CD8-positive, alpha-beta memory T cell (primary cell): ENCODE results near the gene DEK. TPM values are rescaled to one million over a fixed set of nuclear protein-coding genes. Genes with fewer than 3 reads are reported as not detected.

Experiments
- CTCF ChIA-PET: fragments of 350-600 bp; sonication (Branson Sonifier 250); formaldehyde crosslinking; loops from one replicate; lab custom pipeline; 2021; ENCODE audit warnings: antibody characterized with exemption; lab: Charles Lee
- POLR2A ChIA-PET: fragments of 350-600 bp; sonication (Branson Sonifier 250); formaldehyde crosslinking; loops from one replicate; lab custom pipeline; 2021; ENCODE audit warnings: antibody characterized with exemption; lab: Charles Lee
- DNase-seq, 5 donors: peaks; one replicate each; pipeline versions ENCODE4 v3.0.0 to v3.0.0-alpha.2; 2020 to 2022; ENCODE audit warnings: mixed read lengths in 1 of 5
- H3K27ac ChIP-seq: one replicate; pipeline ENCODE4 v1.7.0; 2013; ENCODE audit warnings: low read depth, mild to moderate bottlenecking, low read length, moderate library complexity
- H3K27me3 ChIP-seq: 2 replicates; pipeline ENCODE4 v1.7.0; 2013; ENCODE audit warnings: low read length, mild to moderate bottlenecking; ENCODE audit not compliant: insufficient read depth, poor library complexity, severe bottlenecking
- H3K36me3 ChIP-seq: 2 replicates; pipeline ENCODE4 v1.7.0; 2013; ENCODE audit warnings: mild to moderate bottlenecking, low read length, moderate library complexity; ENCODE audit not compliant: insufficient read depth
- H3K4me1 ChIP-seq: 2 replicates; pipeline ENCODE4 v1.7.0; 2013; ENCODE audit warnings: mild to moderate bottlenecking, low read length, moderate library complexity; ENCODE audit not compliant: insufficient read depth
- H3K4me3 ChIP-seq: 2 replicates; pipeline ENCODE4 v1.7.0; 2013; ENCODE audit warnings: mild to moderate bottlenecking, low read length
- H3K9me3 ChIP-seq: 2 replicates; pipeline ENCODE4 v1.7.0; 2013; ENCODE audit warnings: mild to moderate bottlenecking, low read length
- H3K27ac Mint-ChIP-seq, 8 donors: one replicate each; pipeline ENCODE4 v1.8.0; 2020 to 2021; ENCODE audit warnings: mixed read lengths in 8 of 8, mild to moderate bottlenecking in 6 of 8, inconsistent platforms in 3 of 8, moderate library complexity in 3 of 8
- H3K27me3 Mint-ChIP-seq, 2 donors: one replicate each; pipeline ENCODE4 v1.8.0; 2020 to 2021; ENCODE audit warnings: mixed read lengths in 2 of 2, mild to moderate bottlenecking in 1 of 2, moderate library complexity in 1 of 2
- H3K36me3 Mint-ChIP-seq, 3 donors: one replicate each; pipeline ENCODE4 v1.8.0; 2020 to 2021; ENCODE audit warnings: mixed read lengths in 3 of 3, inconsistent platforms in 1 of 3, mild to moderate bottlenecking in 1 of 3
- H3K4me1 Mint-ChIP-seq, 3 donors: one replicate each; pipeline ENCODE4 v1.8.0; 2020 to 2021; ENCODE audit warnings: mixed read lengths in 3 of 3, inconsistent platforms in 1 of 3, mild to moderate bottlenecking in 1 of 3
- H3K4me3 Mint-ChIP-seq, 7 donors: one replicate each; pipeline ENCODE4 v1.8.0; 2020 to 2021; ENCODE audit warnings: mixed read lengths in 7 of 7, mild to moderate bottlenecking in 6 of 7, moderate library complexity in 4 of 7, inconsistent platforms in 2 of 7
- H3K9me3 Mint-ChIP-seq, 5 donors: one replicate each; pipeline ENCODE4 v1.8.0; 2020 to 2022; ENCODE audit warnings: mixed read lengths in 5 of 5, mild to moderate bottlenecking in 3 of 5, moderate library complexity in 2 of 5, inconsistent platforms in 1 of 5
- polyA plus RNA-seq: library from polyadenylated mRNA; unstranded; fragments of 300-500 nt; fragmentation: Illumina TruSeq; gene quantifications from one replicate; pipeline ENCODE4 v1.2.3, GENCODE V29; 2021
- total RNA-seq, 2 experiments: library from RNA; stranded (reverse); gene quantifications; one replicate each; pipeline ENCODE4 v1.2.3, GENCODE V29; 2021

Gene DEK
- total and polyA plus RNA-seq, 3 experiments from 2014 or later: 90.3 to 181 (median 174) TPM

DNA sequence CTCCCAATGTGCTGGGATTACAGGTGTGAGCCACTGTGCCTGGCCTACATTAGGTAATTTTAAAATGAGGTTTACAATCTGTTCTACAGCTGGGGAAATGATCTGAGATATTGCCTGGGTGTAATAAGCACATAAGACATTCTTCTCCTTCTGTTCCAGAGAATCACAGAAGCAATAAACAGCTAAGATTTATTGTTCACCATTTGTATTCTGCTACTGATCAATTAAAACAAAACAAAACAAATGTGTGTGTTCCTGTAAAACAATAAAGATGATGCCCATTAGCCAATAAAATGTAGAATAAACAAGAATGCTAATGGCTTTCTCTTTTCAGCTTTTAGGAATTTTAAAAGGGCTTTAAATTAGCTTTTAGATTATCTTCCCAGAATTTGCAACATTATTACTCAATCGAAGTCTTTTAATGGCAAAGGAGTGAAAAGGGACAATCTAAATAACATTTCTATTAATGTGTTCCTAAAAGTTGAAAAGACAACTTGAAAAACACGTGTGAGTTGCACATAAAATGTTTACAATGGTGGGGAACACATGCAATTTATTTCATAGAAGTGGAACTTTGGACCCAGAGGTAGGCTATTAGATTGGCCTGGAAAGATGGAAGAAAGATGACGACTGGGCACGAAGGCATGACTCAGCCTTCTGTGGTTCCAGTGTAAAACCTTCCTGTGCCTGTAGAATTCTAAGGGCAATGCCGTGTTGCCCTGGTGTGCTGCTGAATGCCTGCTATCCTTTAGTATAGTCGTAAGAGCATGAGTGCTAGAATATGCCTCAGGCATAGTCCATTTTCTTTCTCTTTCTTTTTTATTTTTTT is 29.0 kb upstream of the DEK start:
- ChIA-PET CTCF (no interaction called here), POLR2A (no interaction called here)
- Histone ChIP-seq H3K36me3 (no peaks in the 10 kb centered on the region), H3K27me3 (no peaks in the 10 kb centered on the region), H3K27ac (no peak overlapping the region), H3K4me3 (no peak overlapping the region), H3K9me3 (no peaks in the 10 kb centered on the region), H3K4me1 (no peaks in the 10 kb centered on the region)
- Mint-ChIP-seq H3K9me3 (no peaks in the 10 kb centered on the region), H3K4me3 (no peak overlapping the region), H3K27ac (no peak overlapping the region), H3K27me3 (peaks cover 2 to 17% of the 10 kb centered on the region in 2 donors), H3K4me1 (no peaks in the 10 kb centered on the region), H3K36me3 (peaks cover 0 to 2% (median 0%) of the 10 kb centered on the region in 3 donors)
- no peak for DNase-seq

DNA sequence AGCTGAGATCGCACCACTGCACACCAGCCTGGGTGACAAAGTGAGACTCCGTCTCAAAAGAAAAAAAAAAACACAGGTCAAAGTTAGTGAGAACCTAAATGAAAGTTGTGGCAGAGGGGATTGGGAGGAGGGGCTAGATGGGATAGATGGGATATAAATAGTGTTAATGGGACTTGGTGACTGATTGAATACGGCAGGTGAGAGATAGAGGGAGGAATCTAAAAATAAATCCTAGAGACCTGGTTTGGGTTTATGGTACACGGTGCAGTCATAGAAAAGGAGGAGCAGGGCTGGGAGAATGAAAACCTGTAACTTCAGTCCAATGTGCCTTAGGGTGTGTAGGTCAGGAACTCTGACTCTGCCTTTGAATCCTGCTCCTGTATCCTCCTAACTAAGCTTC is 25.0 kb upstream of the DEK start:
- POLR2A ChIA-PET: no interaction called here
- CTCF ChIA-PET: no interaction called here
- Mint-ChIP-seq H3K4me1 (no peaks in the 10 kb centered on the region), H3K9me3 (no peaks in the 10 kb centered on the region), H3K27ac (no peak overlapping the region), H3K36me3 (peaks cover 0 to 2% (median 0%) of the 10 kb centered on the region in 3 donors), H3K4me3 (no peak overlapping the region), H3K27me3 (peaks cover 11 to 33% of the 10 kb centered on the region in 2 donors)
- no peaks in the 10 kb centered on the region for H3K36me3 ChIP-seq
- H3K27ac ChIP-seq: no peak overlapping the region
- H3K4me1 ChIP-seq: no peaks in the 10 kb centered on the region
- no peak overlapping the region for H3K4me3 ChIP-seq
- H3K9me3 ChIP-seq: no peaks in the 10 kb centered on the region
- H3K27me3 ChIP-seq: no peaks in the 10 kb centered on the region
- no peak for DNase-seq

DNA sequence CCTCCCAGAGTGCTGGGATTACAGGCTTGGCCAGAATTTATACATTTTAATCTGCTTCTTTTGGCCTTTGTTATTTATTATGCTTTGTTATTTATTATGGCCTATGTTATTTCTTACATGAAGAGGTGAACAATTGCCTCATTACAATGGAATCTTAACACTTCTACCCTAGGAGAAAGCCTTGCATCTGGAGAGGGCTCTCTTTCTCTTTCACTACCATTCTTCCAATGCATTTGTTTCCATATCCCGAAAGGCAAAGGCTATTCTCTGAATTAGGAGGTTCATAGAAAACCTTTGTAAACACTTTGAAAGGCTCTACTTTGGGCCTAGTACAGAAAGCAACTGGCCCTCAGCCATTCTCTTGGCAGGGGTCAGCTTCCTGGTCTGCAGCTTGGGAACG is 19.9 kb upstream of the DEK start:
- H3K4me1 Mint-ChIP-seq: no peaks in the 10 kb centered on the region
- H3K9me3 ChIP-seq: no peaks in the 10 kb centered on the region
- H3K27ac ChIP-seq: no peak overlapping the region
- peaks cover 7% of the 10 kb centered on the region for H3K27me3 ChIP-seq
- no peaks in the 10 kb centered on the region for H3K9me3 Mint-ChIP-seq
- DNase-seq: no peak
- peaks cover 32 to 49% of the 10 kb centered on the region in 2 donors for H3K27me3 Mint-ChIP-seq
- H3K4me3 ChIP-seq: no peak overlapping the region
- CTCF ChIA-PET: no interaction called here
- H3K4me1 ChIP-seq: no peaks in the 10 kb centered on the region
- no peak overlapping the region for H3K4me3 Mint-ChIP-seq
- H3K36me3 Mint-ChIP-seq: no peaks in the 10 kb centered on the region
- no peak overlapping the region for H3K27ac Mint-ChIP-seq
- H3K36me3 ChIP-seq: no peaks in the 10 kb centered on the region
- POLR2A ChIA-PET: no interaction called here

DNA sequence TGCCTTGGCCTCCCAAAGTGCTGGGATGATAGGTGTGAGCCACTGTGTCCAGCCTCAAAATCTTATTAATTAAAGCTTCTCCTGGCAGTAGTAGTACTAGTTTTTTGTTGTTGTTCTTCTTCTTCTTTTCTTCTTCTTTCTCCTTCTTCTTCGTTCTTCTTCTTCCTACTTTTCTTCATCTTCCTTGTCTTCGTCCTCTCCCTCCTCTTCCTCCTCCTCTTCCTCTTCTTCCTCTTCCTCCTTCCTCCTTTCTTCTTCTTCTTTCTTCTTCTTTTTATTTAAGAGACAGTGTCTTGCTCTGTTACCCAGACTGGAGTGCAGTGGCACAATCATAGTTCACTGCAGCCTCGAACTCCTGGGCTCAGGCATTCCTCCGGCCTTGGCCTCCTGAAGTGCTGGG is 17.2 kb upstream of the DEK start:
- H3K27me3 Mint-ChIP-seq: peaks cover 38 to 59% of the 10 kb centered on the region in 2 donors
- Histone ChIP-seq H3K27ac (no peak overlapping the region), H3K36me3 (no peaks in the 10 kb centered on the region), H3K4me1 (no peaks in the 10 kb centered on the region), H3K27me3 (peaks cover 12% of the 10 kb centered on the region), H3K9me3 (no peaks in the 10 kb centered on the region), H3K4me3 (no peak overlapping the region)
- no peaks in the 10 kb centered on the region for H3K9me3 Mint-ChIP-seq
- no peak for DNase-seq
- no peak overlapping the region for H3K4me3 Mint-ChIP-seq
- POLR2A ChIA-PET: no interaction called here
- H3K36me3 Mint-ChIP-seq: no peaks in the 10 kb centered on the region
- H3K4me1 Mint-ChIP-seq: peaks cover 5 to 11% (median 6%) of the 10 kb centered on the region in 3 donors
- CTCF ChIA-PET: no interaction called here
- peak overlapping the region in 1 of 8 donors; percentile 29 for H3K27ac Mint-ChIP-seq

DNA sequence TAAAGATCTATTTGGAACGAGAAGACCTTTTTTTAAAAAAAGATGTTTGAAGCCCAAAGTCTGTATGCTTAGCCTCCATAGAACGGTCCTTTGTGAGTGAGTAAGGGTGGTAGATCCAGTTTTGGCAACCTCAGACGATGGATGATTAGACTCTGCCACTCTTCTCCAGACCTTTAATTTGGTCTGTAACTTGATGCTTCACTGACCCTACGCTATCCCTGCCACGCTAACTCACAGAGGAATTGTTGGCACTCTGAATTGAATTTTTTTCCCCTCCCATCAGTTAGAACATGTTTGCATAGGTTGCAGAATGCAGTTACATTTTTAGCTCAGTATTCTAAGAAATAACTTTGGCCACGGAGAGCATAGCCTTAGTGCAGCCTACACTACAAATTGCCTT is 15.8 kb upstream of the DEK start:
- Mint-ChIP-seq H3K27me3 (peaks cover 44 to 66% of the 10 kb centered on the region in 2 donors), H3K9me3 (no peaks in the 10 kb centered on the region), H3K36me3 (no peaks in the 10 kb centered on the region), H3K4me1 (peaks cover 5 to 11% (median 6%) of the 10 kb centered on the region in 3 donors), H3K27ac (no peak overlapping the region), H3K4me3 (no peak overlapping the region)
- ChIA-PET CTCF (no interaction called here), POLR2A (no interaction called here)
- peaks cover 13% of the 10 kb centered on the region for H3K27me3 ChIP-seq
- DNase-seq: no peak
- H3K4me1 ChIP-seq: no peaks in the 10 kb centered on the region
- no peak overlapping the region for H3K27ac ChIP-seq
- H3K9me3 ChIP-seq: no peaks in the 10 kb centered on the region
- no peaks in the 10 kb centered on the region for H3K36me3 ChIP-seq
- H3K4me3 ChIP-seq: no peak overlapping the region

DNA sequence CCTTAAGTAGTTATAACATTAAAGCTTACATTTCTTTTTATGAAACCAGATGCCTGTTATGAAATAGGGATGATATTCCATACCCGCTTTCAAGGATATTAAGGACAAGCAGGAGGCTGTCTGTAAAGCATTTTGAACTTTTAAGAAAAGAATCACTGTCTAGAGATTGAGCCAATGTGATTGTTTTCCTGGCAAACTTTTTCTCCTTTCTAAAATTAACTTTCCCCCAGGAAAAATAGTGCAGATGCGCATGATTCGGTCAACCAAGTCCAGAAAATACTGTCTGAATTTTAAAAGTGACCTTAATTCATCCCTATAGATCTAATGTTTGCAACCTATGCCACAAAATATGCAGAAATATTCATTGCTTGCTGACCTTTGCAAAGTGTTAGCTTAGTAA is 15.1 kb upstream of the DEK start:
- Histone ChIP-seq H3K4me3 (no peak overlapping the region), H3K4me1 (no peaks in the 10 kb centered on the region), H3K36me3 (no peaks in the 10 kb centered on the region), H3K9me3 (no peaks in the 10 kb centered on the region), H3K27ac (no peak overlapping the region), H3K27me3 (peaks cover 13% of the 10 kb centered on the region)
- CTCF ChIA-PET: no interaction called here
- Mint-ChIP-seq H3K27me3 (peaks cover 41 to 68% of the 10 kb centered on the region in 2 donors), H3K4me3 (no peak overlapping the region), H3K4me1 (peaks cover 5 to 11% (median 6%) of the 10 kb centered on the region in 3 donors), H3K27ac (no peak overlapping the region), H3K36me3 (no peaks in the 10 kb centered on the region), H3K9me3 (no peaks in the 10 kb centered on the region)
- DNase-seq: no peak
- POLR2A ChIA-PET: no interaction called here

DNA sequence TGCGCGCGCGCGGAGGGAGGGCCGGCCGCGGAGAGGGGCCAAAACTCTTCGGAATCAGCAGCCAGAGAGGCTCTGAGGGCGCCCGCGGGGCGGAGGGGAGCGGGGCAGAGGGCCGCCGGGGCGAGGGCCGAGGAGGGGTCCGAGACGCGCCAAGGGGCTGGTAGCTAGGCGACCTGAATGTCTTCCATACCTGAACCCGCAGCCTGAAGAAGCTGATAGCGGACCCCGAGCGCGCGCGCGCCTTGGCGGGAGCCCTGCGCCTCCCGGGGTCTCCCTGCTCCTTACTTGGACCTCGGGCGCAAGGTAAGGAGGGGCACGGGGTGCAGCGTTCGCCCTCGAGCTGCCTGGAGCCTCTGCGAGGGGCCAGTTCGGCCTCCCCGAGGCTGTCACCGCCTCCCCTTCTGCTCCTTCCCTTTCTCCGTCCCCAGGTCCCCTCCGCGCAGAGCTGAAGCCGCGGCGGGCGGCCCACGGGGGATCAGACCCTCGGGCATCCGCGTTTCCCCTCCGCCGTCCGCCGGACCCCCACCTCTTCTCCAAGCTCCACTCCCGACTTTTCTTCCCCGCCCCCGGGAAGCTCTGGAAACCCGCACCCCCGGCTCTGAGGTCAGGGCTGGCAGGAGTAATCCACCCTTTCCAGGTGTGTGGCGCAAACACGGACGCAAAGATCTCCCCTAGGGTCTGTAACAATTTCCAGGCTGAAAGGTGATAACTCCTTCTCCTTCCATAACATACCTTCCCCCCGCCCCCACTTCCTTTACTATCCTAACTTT is 13.1 kb upstream of the DEK start:
- H3K27me3 ChIP-seq: peaks cover 13% of the 10 kb centered on the region
- no peaks in the 10 kb centered on the region for H3K9me3 Mint-ChIP-seq
- H3K4me1 Mint-ChIP-seq: peaks cover 5 to 11% (median 6%) of the 10 kb centered on the region in 3 donors
- H3K9me3 ChIP-seq: no peaks in the 10 kb centered on the region
- H3K4me3 ChIP-seq: no peak overlapping the region
- POLR2A ChIA-PET: no interaction called here
- H3K4me3 Mint-ChIP-seq: peak overlapping the region in 1 of 7 donors; percentile 25
- H3K4me1 ChIP-seq: no peaks in the 10 kb centered on the region
- H3K36me3 ChIP-seq: no peaks in the 10 kb centered on the region
- H3K36me3 Mint-ChIP-seq: peaks cover 0 to 2% (median 0%) of the 10 kb centered on the region in 3 donors
- H3K27ac Mint-ChIP-seq: peak overlapping the region in 1 of 8 donors; percentile 34
- CTCF ChIA-PET: no interaction called here
- peaks cover 35 to 63% of the 10 kb centered on the region in 2 donors for H3K27me3 Mint-ChIP-seq
- no peak for DNase-seq
- no peak overlapping the region for H3K27ac ChIP-seq

DNA sequence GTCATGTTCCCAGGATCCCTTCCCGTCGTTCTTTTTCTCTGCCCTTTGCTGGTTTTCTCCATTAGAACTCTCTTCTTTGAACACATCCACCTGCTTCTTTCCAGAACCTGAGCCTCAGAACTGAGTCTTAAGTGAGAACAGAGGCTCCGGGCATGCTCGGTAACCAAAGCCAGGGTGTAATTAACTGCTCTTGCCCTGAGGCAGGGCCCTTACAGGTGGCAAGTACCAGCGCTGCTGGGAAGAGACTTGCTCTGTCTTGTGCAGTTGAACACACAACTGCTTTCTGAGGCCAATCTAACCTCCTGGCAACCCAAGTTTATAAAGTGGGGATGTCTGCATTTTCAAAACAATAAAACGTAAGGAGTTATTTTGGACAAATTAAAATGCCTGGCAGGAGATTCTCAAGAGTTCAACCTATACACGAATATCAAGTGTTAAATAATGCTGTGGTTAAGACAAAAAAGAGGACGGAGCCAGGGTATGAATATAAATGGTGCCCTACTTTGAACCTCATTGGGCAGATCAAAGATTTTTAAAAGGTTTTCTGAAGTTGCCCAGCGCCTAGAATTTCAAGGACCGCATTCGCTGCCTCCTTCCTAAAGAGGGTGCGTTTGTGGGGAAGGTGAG is 12.4 kb upstream of the DEK start:
- H3K4me1 ChIP-seq: no peaks in the 10 kb centered on the region
- Mint-ChIP-seq H3K27me3 (peaks cover 30 to 63% of the 10 kb centered on the region in 2 donors), H3K4me1 (peaks cover 5 to 11% (median 6%) of the 10 kb centered on the region in 3 donors), H3K27ac (peak overlapping the region in 1 of 8 donors; percentile 52), H3K9me3 (no peaks in the 10 kb centered on the region), H3K4me3 (peak overlapping the region in 1 of 7 donors; percentile 25), H3K36me3 (peaks cover 0 to 2% (median 0%) of the 10 kb centered on the region in 3 donors)
- no peak for DNase-seq
- H3K27me3 ChIP-seq: peaks cover 10% of the 10 kb centered on the region
- CTCF ChIA-PET: no interaction called here
- H3K36me3 ChIP-seq: no peaks in the 10 kb centered on the region
- no peak overlapping the region for H3K27ac ChIP-seq
- POLR2A ChIA-PET: no interaction called here
- H3K9me3 ChIP-seq: no peaks in the 10 kb centered on the region
- no peak overlapping the region for H3K4me3 ChIP-seq
